Femur (tissue), 1 donor: Measurements from ENCODE around the gene DUSP21.
"Not testable (repeated sequence)": the region's sequence is repeated elsewhere in the genome, so short reads cannot be mapped to it uniquely, and the experiment has no call there.

ENCODE experiments used
- DNase-seq: peaks from one replicate; pipeline ENCODE4 v3.0.0-alpha.2; 2017

Gene DUSP21

DNA sequence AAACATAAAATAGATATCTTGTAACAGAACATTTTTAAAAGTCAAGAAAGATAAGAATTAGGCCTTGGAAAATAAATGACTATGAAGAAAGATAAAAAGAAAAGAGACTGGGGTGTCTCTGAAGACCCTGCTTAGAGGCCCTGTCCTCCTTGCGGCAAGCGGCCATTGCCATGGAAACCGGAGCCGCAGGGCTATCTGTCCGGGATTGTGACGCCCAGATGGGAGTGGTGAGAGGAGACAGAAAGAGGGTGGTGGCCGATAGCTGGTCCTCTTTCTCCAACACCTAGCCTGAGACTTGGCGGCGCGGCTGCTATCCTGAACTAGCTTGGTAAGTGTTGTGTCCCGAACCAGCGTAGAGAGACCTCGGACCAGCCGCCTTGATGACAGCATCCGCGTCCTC, at the start of gene DUSP21:
TSS of gene DUSP21 (plus strand) at position 269 of the 400 bp plus-strand sequence. CDS start at position 381, 112 bp downstream.
- DNase-seq, result no peak

DNA sequence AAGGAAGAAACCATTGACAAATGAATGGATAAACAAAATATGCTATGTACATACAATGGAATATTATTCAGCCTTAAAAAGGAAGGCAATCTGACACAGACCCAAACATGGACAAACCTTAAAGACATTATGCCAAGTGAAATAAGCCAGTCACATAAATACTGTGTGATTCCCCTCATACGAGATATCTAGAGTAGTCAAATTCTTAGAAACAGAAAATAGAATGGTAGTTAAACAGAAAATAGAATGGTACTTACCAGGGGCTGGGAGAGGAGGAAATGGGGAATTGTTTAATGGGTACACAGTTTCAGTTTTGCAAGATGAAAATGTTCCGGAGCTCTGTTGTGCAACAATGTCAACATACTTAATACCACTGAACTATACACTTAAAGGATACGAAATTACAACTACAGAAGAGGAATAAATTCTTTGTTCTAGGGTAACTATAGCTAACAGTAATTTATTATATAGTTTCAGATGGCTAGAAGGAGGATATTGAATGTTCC, 47.8 kb upstream of the DUSP21 start:
- no peak for DNase-seq

DNA sequence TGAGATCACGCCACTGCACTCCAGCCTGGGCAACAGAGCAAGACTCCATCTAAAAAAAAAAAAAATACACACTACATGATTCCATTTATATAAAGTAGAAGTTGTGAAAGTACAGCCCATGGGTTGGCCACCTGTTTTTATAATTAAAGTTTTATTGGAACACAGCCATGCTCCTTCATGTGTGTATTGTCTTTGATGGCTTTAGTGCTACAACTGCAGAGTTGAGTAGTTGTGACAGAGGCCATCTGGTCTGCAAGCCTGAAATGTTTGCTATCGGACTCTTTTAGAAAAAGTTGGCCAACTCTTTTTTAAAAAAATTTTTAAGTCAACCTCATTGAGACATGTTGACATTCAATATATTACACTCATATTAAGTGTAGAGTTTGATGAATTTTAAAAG, 41.2 kb upstream of the DUSP21 start:
- DNase-seq, result no peak

DNA sequence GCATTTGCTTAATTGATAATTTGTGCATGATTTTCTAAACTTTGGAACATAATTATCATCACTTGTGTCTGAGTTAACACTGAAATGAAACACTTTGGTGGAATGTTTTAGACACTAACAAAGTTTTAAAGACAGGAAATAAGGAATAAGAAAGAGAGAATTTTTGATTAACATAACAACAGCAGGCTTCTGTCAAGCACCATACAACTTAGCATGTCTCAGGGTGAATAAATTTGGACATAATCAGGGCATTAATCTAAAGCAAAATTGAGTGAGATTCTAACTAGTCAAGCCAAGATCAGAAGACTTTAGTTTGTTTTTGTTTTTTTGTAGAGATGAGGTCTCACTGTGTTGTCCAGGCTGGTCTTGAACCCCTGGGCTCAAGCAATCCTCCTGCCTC, 28.1 kb upstream of the DUSP21 start:
- DNase-seq, result no peak

DNA sequence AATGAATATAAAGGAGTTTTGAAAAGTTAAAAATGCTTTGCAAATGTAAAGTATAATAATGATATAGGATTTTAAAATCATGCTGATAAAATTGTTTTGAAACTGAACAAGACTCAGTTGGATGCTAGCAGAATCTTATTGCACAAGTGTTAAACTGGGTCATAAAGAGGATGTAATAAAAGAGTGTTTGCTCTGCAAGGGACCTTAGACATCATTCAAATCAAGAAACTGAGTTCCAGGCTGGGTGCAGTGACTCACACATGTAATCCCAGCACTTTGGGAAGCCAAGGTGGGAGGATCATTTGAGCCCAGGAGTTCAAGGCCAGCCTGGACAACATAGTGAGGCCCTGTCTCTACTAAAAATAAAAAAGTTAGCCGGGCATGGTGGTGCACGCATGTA, 27.5 kb upstream of the DUSP21 start:
- no peak for DNase-seq

DNA sequence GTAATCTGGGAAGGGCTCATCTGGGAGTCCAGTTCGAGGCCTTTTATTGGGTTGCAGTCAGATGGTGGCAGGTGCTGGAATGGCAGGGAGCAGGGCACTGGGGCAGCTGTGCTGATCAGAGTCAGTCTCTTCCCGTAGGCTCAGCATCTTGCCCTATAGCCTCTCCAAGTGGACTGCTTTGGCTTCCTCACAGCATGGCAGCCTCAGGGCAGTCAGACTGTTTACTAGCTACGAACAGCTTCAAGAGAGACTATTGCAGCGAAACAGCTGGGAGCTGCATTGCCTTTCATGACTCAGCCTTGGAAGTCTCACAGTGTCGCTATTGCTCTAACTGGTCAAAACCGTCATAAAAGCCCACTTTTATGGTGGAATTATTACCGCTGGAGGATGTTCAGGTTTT, 26.8 kb upstream of the DUSP21 start:
- DNase-seq, result no peak

DNA sequence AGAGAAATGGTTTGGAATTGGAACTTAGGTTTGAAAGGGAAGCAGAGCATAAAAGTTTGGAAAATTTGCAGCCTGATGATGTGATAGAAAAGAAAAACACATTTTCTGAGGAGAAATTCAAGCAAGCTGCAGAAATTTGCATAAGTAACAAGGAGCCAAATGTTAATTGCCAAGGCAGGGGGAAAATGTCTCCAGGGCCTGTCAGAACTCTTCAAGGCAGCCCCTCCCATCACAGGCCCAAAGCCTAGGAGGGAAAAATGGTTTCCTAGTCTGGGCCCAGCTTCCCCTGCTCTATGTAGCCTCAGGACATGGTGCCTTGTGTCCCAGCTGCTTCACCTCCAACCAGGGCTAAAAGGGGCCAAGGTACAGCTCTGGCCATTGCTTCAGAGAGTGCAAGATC, 21.2 kb upstream of the DUSP21 start:
- no peak for DNase-seq

DNA sequence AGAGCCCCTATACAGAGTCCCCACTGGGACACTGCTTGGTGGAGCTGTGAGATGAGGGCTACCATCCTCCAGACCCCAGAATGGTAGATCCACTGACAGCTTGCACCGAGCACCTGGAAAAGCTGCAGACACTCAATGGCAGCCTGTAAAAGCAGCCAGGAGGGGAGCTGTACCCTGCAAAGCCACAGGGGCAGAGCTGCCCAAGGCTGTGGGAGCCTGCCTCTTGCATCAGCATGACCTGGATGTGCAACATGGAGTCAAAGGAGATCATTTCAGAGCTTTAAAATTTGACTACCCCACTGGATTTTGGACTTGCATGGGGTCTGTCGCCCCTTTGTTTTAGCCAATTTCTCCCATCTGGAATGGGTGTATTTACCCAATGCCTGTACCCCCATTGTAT, 20.6 kb upstream of the DUSP21 start:
- DNase-seq, result not testable (repeated sequence)

DNA sequence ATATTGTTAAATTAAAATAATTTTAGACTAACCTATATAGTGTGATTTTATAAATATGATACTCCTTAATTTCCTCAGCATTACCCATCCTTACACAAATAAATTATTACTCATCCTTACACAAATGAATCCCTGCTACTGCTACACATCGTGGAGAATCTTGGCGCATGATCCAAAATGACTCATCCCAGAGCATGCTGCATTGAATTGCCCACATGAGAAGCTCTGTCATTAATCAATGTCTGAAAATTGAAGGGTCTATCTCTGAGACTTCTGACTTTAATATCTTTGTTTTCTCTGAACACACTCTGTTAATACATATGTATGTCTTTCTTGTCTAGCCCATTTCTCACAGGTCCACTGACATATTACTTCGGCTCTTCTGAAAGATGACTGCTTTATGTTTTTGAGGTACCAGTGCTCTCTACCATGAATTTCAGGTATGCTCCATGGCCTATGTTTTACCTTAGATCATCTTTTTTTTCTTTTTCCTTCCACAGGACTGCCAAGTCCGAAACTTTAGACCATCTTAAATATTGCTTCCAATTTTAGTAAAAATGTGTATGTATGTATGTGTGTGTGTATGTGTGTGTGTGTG, 15.7 kb upstream of the DUSP21 start:
- no peak for DNase-seq

DNA sequence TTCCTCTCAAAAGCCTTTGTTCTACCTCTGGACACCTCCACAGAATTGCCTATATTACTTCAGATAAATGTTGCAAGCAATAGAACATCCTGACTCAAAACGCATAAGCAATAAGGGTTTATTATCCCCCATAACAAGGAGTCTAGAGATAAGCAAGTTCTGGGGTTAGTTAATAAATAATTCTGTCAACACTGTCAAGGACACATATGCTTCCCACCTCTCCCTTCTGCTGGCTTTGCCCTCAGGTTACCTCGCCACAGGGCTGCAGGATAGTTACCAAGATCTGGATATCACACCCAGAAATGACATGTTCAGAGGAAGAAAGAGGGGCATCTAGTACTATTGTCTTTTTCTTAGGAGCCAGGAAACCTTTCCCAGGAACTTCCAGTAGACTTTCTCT, 14.0 kb upstream of the DUSP21 start:
- DNase-seq, result no peak

DNA sequence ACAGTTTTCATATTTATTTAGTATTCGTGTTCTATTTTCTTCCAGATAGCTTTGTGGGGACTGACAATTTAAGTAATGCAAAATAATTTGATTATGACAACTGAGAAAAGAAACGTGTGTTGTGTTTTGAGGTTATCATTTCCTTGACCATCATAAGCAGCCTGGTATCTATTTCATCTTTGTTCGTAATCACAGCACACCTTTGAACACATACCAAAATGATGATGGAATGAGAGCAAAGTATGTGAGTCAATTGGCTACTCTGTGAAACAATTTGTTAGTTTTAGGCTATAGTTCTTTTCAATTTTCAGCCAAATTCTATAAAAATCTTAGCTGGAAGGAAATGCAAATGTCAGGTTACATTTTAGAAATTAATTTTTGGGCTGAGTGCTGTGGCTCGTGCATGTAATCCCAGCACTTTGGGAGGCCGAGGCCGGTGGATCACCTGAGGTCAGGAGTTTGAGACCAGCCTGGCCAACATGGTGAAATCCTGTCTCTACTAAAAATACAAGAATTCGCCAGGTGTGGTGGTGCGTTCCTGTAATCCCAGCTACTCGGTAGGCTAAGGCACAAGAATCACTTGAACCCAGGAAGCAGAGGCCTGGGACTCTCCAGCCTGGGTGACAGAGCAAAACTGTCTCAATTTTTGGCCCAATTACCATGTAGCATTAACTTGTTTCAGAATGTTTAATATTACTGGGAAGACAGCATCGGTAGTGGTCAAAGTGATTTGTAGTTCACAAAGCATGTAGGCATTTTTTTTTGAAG, 1.1 kb upstream of the DUSP21 start:
- no peak for DNase-seq

DNA sequence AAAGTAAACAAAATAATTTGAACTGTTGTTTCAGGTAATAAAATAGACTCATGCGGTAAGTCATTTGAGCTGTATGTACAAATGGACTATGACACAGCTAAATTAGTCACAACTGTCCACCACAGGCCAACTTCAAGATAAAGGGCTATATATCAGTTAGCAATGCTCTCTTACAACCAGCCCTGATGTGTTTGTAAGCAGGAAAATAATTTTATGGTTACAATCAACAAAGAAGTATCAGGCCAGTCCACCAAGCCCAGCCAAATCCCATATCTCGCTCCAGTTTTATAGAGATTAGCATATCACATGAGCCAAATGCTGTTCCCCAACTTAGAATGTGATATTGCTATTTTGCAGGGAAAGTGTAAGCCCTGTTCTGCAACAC, 511 bp upstream of the DUSP21 start:
- DNase-seq, result no peak

DNA sequence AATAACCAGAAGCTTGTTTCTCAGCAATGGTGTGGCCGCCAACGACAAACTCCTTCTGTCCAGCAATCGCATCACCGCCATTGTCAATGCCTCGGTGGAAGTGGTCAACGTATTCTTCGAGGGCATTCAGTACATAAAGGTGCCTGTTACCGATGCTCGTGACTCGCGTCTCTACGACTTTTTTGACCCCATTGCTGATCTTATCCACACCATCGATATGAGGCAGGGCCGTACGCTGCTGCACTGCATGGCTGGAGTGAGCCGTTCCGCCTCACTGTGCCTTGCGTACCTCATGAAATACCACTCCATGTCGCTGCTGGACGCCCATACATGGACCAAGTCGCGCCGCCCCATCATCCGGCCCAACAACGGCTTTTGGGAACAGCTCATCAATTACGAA, 383 bp downstream of the DUSP21 start:
- no peak for DNase-seq

DNA sequence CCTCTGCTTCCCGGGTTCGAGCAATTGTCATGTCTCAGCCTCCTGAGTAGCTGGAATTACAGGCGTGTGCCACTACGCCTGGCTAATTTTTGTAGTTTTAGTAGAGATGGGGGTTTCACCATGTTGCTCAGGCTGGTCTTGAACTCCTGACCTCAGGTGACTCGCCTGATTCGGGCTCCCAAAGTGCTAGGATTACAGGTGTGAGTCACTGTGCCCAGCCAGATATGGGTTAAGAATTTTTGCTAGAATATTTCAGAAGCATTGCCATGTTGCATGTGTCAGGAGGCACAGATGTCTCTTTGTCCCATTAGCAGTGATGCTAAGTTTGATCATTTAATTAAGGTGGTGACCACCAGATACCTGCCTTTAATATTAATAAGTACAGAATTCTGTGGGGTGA, 7.1 kb downstream of the DUSP21 start:
- DNase-seq, result not testable (repeated sequence)

DNA sequence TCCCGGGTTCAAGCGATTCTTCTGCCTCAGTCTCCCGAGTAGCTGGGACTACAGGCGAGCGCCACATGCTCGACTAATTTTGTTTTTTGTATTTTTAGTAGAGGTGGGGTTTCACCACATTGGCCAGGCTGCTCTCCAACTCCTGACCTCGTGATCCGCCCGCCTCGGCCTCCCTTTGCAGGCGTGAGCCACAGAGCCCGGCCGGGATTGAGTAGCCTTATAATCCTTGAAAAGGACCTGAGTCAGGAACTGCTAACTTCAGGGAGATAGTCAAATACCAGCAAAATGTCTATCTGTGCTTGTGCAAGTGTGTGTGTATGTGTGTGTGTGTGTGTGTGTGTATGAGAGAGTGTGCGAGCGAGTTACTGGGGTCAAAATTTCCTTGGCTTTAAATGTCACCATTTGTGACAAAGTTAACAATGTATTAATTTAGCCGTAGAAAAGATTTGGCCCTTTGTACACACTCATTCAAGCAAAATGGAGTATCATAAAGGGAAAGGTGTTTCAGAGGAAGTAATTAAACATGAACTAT, 27.4 kb downstream of the DUSP21 start:
- peak; percentile 35 for DNase-seq

DNA sequence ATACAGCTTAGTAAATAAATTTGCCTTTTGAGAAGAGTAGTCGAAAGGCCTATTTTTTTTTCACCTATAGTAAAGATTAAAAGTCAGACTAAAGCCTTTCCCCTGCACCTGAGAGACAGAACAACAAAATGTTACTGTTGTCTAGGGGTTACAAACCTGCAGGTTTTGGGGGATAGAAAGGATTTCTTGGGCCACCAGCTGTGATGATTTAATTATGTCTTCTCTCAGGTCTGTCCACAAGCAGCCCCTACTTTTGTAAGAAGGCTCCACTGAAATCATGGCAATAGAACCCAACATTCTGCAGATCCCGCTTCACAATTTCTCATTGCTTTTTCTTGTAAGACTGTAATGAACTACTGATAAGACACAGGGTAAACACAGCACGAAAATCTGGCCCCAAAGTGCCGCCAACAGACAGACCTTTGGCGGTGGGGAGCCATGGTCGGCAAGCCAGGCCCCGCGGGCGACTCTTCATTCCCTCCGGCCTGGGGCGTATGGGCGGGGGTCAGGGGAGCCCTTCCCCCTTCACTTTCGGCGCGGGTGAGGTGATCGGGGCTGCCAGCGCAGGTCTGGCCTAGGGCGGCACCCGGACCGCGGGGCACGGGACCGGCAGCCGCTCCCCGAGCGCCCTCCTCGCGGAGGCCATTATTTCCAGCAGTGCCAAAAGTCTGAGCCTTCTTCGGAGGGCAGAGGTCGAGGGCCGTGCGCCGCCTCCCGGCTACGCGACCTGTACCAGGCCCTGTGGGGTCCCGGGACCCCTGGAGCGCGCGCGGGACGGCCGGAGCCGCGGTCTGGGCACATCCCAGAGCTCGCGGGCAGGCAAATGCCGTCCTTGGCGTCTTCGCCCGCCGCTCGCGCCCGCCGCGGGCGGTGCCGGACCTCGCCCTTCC, 28.4 kb downstream of the DUSP21 start:
- no peak for DNase-seq

DNA sequence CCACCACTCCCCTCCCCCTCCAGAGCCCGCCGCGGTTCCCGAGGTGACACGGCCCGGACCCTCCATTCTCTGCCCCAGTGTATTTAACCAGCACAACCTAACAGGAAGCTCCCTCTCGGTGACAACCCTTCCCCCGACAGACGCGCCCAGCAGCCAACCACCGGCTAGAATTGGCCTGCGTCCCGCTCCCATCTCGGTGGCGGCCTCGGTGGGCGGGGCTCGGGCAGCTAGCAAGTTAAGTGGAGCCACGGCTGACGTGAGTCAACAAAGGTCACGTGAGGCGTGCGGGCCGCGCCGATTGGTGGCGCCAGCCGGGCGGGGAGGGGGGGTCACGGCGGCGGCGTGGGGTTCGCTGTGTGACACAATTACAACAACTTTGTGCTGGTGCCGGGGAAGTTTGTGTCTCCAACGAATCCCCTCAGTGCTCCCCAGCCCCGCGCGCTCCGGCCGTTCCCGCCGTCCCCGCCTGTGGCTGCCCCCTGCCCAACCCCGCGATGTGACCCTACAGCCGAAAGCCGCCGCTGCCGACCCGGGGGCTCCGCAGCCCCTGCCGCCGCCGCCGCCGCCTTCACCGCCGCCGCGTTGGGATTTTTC, 29.1 kb downstream of the DUSP21 start, which contains the start of gene KDM6A:
TSS of gene KDM6A (plus strand) at position 368 of the 594 bp plus-strand sequence. CDS start 364 bp downstream, outside the sequence.
- peak; percentile 100 for DNase-seq

DNA sequence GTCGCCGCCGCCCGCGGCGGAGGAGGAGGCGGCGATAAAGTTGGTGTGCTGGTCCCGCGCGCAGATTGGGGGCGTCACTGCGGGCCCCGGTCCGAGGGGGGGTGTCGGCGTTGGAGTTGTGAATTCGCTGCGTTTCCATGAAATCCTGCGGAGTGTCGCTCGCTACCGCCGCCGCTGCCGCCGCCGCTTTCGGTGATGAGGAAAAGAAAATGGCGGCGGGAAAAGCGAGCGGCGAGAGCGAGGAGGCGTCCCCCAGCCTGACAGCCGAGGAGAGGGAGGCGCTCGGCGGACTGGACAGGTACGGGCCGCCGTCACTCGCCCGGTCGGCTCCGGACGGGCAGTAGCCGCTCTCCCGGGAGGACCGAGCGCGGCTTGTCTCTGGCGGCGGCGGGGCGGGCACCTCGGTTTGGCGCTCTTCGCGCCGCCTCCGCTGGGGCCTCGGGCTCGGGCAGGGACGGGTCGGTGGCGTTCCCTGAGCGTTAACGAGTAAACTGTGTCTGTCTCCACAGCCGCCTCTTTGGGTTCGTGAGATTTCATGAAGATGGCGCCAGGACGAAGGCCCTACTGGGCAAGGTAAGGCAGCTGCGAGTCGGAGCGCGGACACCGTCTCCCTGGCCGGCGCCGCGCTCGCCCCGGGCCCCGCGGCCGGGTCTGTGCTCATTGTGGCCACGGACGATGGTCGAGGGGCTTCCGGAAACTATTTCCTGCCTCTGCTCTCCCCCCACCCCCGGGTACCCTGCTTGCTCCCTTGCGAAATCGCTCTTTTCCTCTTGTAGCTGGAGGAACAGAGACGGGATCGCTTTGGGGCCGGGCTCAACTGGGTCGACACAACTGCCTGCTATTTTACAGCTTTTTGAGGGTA, 29.8 kb downstream of the DUSP21 start:
- peak; percentile 79 for DNase-seq

DNA sequence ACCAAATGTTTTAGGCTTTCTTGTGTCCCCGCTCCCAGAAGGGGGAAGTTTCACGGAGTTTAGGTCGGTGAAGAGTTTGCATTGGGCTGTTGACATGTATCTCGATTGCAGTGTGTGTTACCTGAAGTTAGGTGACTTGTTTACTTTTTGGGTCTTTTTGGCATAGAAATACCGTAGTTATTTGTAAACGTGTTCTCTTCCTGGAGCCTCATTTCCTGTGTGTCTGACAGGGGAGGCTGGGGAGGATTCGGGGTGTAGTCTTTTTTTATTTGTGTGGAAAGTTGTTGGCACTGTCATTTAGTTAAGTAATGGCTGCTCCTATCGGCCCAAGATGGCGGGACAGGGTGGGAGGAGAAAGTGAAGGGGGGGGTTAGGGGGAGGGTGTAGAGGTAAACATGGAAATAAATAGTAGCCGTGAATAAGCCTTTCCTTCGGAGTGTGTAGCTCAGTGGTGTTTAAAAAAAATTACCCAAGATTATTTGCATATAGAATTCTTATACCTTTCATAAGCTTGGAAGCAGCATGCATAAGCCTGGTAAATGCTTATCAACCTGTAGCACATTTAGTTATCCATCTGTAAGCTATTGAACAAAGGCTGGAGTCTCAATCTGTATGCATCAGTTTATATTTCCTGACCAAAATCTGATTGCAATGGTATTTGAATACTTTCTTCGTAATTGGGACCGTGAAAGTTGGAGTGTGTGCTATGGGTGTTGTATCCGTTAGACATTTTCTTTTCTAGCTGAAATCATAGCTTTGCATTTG, 30.8 kb downstream of the DUSP21 start:
- peak; percentile 51 for DNase-seq

DNA sequence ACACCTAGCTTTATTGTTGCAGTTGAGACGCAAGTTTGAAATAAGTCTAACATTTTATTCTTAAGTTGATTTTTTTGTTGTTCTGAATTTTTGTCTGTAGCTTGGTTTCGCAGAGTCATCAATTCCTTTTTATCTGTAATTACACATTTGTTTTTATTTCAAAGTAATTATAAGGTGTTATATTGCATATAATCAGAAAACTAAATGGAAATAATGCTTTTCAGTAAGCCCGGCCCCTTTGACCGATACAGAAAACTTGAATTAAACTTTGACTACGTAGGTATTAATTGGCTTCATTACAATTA, 31.3 kb downstream of the DUSP21 start:
- DNase-seq, result no peak

DNA sequence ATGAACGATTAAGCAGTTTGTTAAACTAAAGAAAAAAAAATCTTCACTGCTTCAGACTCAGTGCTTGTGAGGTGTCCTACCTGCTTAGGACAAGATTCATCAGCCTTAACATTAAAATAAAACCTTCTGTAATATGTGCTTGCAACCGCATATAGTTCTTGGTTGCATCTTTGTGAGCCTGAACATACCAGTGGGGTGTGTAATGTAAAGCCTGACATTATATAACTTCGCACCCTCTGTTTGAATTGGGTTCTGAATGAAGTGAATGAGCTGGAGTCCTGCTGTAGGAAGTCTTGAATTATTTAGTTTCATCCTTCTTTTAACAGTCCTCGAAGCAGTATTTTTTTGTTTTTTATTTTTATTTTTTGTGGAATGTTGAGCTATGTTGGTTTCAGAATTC, 32.3 kb downstream of the DUSP21 start:
- no peak for DNase-seq
